B cell (primary cell): ENCODE results near the gene KLRB1. TPM values are rescaled to one million over a fixed set of nuclear protein-coding genes. Genes with fewer than 3 reads are reported as not detected.

ENCODE experiments used
- ATAC-seq: fragments of 200-7000 bp; cut with Tn5 transposase; one replicate; pipeline ENCODE4 v1.10.0; 2021; ENCODE audit warnings: low read depth, mild to moderate bottlenecking, moderate number of reproducible peaks, moderate library complexity
- CTCF ChIA-PET: fragments of 350-600 bp; sonication (Branson Sonifier 250); formaldehyde crosslinking; loops from one replicate; lab custom pipeline; 2021; ENCODE audit warnings: antibody characterized with exemption, inconsistent platforms; lab: Charles Lee
- POLR2A ChIA-PET: fragments of 350-600 bp; sonication (Branson Sonifier 250); formaldehyde crosslinking; loops from one replicate; lab custom pipeline; 2021; ENCODE audit warnings: antibody characterized with exemption; lab: Charles Lee
- DNase-seq: peaks from one replicate; pipeline ENCODE4 v3.0.0; 2013
- H2AFZ ChIP-seq: 2 replicates; pipeline ENCODE4 v1.6.1; 2012; ENCODE audit warnings: mild to moderate bottlenecking, low read depth, low read length; ENCODE audit not compliant: insufficient read depth, poor library complexity, severe bottlenecking
- H3K27ac ChIP-seq, 2 donors: 1 replicate in 1 of 2; 2 replicates in 1 of 2; pipeline ENCODE4 v1.5.1; 2012 to 2013; ENCODE audit warnings: low read length in 2 of 2, mild to moderate bottlenecking in 2 of 2, moderate library complexity in 1 of 2
- H3K27me3 ChIP-seq, 4 experiments: fragments of 200-600 bp in 1 of 4; sonication (generic) in 1 of 4; replicated peaks in 1 of 4; 1 replicate in 2 of 4; 2 replicates in 2 of 4; pipeline versions ENCODE4 v1.6.1 to v1.7.0; 2013 to 2016; ENCODE audit warnings: low read length in 3 of 4, mild to moderate bottlenecking in 2 of 4, mixed read lengths in 1 of 4, moderate library complexity in 1 of 4; ENCODE audit not compliant: insufficient read depth in 4 of 4, control insufficient read depth in 3 of 4; ENCODE audit errors: control extremely low read depth in 1 of 4
- H3K36me3 ChIP-seq, 2 experiments: replicated peaks in 1 of 2; 1 replicate in 1 of 2; 2 replicates in 1 of 2; pipeline versions ENCODE4 v1.6.1 to v1.7.1; 2013; ENCODE audit warnings: low read length in 1 of 2; ENCODE audit not compliant: insufficient read depth in 2 of 2, control insufficient read depth in 1 of 2; ENCODE audit errors: control extremely low read depth in 1 of 2, extremely low read depth in 1 of 2
- H3K4me1 ChIP-seq, 2 donors: fragments of 200-600 bp in 1 of 2; sonication (generic) in 1 of 2; 1 replicate in 1 of 2; 2 replicates in 1 of 2; pipeline versions ENCODE4 v1.5.1 to v1.6.1; 2013 to 2017; ENCODE audit warnings: low read length in 2 of 2; ENCODE audit not compliant: control insufficient read depth in 2 of 2, insufficient read depth in 2 of 2
- H3K4me2 ChIP-seq: replicated peaks from 2 replicates; pipeline ENCODE3; 2012; ENCODE audit warnings: mild to moderate bottlenecking, low read depth, low read length; ENCODE audit not compliant: poor library complexity, severe bottlenecking
- H3K4me3 ChIP-seq, 5 experiments: fragments of 200-600 bp in 1 of 5; sonication (generic) in 1 of 5; 1 replicate in 3 of 5; 2 replicates in 2 of 5; pipeline versions ENCODE4 v1.5.1 to v1.7.0; 2011 to 2016; ENCODE audit warnings: low read length in 4 of 5, mild to moderate bottlenecking in 4 of 5, low read depth in 2 of 5, control low read depth in 1 of 5, moderate library complexity in 1 of 5; ENCODE audit not compliant: insufficient read depth in 1 of 5; ENCODE audit errors: control extremely low read depth in 1 of 5, extremely low read depth in 1 of 5
- H3K79me2 ChIP-seq: fragments of 200-600 bp; sonication (generic); one replicate; pipeline ENCODE4 v1.6.0; 2016; ENCODE audit warnings: low read length; ENCODE audit not compliant: control insufficient read depth, insufficient read depth
- H3K9ac ChIP-seq: fragments of 200-600 bp; sonication (generic); 2 replicates; pipeline ENCODE4 v1.6.1; 2017; ENCODE audit warnings: mild to moderate bottlenecking, low read length, moderate library complexity
- H3K9me3 ChIP-seq, 3 donors: one replicate each; pipeline versions ENCODE4 v1.6.1 to v1.7.1; 2013; ENCODE audit warnings: low read length in 2 of 3; ENCODE audit not compliant: control insufficient read depth in 2 of 3, insufficient read depth in 1 of 3; ENCODE audit errors: control extremely low read depth in 1 of 3
- H4K20me1 ChIP-seq: 2 replicates; pipeline ENCODE4 v1.6.0; 2012; ENCODE audit warnings: mild to moderate bottlenecking, low read length; ENCODE audit not compliant: insufficient read depth, control insufficient read depth, poor library complexity, severe bottlenecking
- H3K27ac Mint-ChIP-seq: one replicate; pipeline ENCODE4 v1.8.0; 2021; ENCODE audit warnings: mixed read lengths
- H3K27me3 Mint-ChIP-seq: one replicate; pipeline ENCODE4 v1.8.0; 2021; ENCODE audit warnings: mixed read lengths
- H3K4me1 Mint-ChIP-seq: one replicate; pipeline ENCODE4 v1.8.0; 2021; ENCODE audit warnings: mixed read lengths
- H3K4me3 Mint-ChIP-seq: one replicate; pipeline ENCODE4 v1.8.0; 2021; ENCODE audit warnings: mixed read lengths
- H3K9me3 Mint-ChIP-seq: one replicate; pipeline ENCODE4 v1.8.0; 2022; ENCODE audit warnings: mixed read lengths; ENCODE audit not compliant: insufficient read depth
- EZH2 ChIP-seq: IDR thresholded peaks from 2 replicates; pipeline ENCODE4 v1.6.1; 2012; ENCODE audit warnings: borderline replicate concordance, low read depth, mild to moderate bottlenecking, moderate library complexity, low read length; ENCODE audit not compliant: insufficient read depth, poor library complexity, severe bottlenecking
- WGBS: methylation state at CpG from one replicate; pipeline ENCODE4 v1.1.5; 2013; ENCODE audit warnings: missing lambda C conversion rate; ENCODE audit not compliant: insufficient coverage; 5-methylcytosine and 5-hydroxymethylcytosine counted together
- intact Hi-C: fragments of 100-400 bp; cut with micrococcal nuclease; formaldehyde crosslinking; loops from one replicate; pipeline ENCODE4 v1.10.0; 2022
- polyA plus RNA-seq: library from polyadenylated mRNA; depleted of rRNA; stranded (reverse); fragments of >200 nt; gene quantifications from 2 replicates; pipeline ENCODE4 v1.2.3, GENCODE V29; 2012
- total RNA-seq, 2 donors: library from RNA; stranded (reverse); fragments of 120-200 nt in 1 of 2; gene quantifications; 1 replicate in 1 of 2; 2 replicates in 1 of 2; pipeline versions ENCODE4 v1.2.3 to v1.2.4, GENCODE V29; 2013 to 2022
- TF ChIP-seq, protein P1 (sequence below): fragments of 200-600 bp; IDR thresholded peaks from one replicate; pipeline ENCODE4 v1.8.0; 2022; ENCODE audit warnings: antibody characterized with exemption, mild to moderate bottlenecking

KLRB1 gene
- total and polyA plus RNA-seq, 2 donors (not counting 1 experiment from before 2014, with no cell fraction given), result 0.12 TPM; not detected in 1

DNA sequence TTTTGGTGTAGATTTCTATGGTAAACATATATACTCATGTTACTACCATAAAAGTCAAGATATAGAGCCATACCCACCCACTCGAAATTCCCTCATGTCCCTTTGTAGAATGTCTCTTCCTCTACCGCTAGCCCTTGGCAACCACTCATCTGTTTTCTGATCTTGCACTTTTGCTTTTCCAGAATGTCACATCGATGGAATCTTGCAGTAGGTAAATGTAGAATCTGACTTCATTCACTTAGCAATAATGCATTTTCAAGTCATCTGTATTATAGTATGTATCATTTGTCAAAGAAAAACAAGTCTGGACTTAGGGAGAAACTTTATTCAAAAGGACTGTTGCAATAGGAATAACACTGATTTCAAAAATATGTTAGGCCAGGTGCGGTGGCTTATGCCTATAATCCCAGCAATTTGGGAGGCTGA is 42.4 kb upstream of the KLRB1 start:
- Histone ChIP-seq H3K4me2 (peak overlapping the region; percentile 94), H3K27me3 (no peaks in the 10 kb centered on the region), H3K79me2 (peaks cover 40% of the 10 kb centered on the region), H4K20me1 (no peaks in the 10 kb centered on the region), H3K4me3 (peak overlapping the region; percentile 72 to 99 (median 83)), H3K9me3 (peaks cover 0 to 5% (median 4%) of the 10 kb centered on the region in 3 donors), H3K4me1 (peaks cover 52 to 54% of the 10 kb centered on the region in 2 donors), H3K36me3 (peaks cover 0 to 20% of the 10 kb centered on the region in 2 experiments), H3K27ac (peak overlapping the region; percentile 92 to 98), H3K9ac (peak overlapping the region; percentile 94), H2AFZ (no peak overlapping the region)
- ChIA-PET POLR2A (interaction anchor here (0.6 to 3.9 kb wide), 10 partner anchors 12 to 93 kb away, joined by 3 to 36 read pairs (median 6); partner anchors contain the start of gene CLEC2D), CTCF (interaction anchor here (0.9 to 4.9 kb wide), 7 partner anchors 14 to 92 kb away, joined by 3 to 48 read pairs (median 5); partner anchors contain the start of gene CLEC2D)
- Mint-ChIP-seq H3K27me3 (no peaks in the 10 kb centered on the region), H3K9me3 (peaks cover 3% of the 10 kb centered on the region), H3K4me3 (peak overlapping the region; percentile 98), H3K4me1 (peaks cover 61% of the 10 kb centered on the region), H3K27ac (peak overlapping the region; percentile 97)
- DNase-seq (peak; percentile 50), ATAC-seq (no peak)
- intact Hi-C loops, result no loop called here
- 0% methylated on average over 1 of the region's 4 CpGs for WGBS
- TF ChIP-seq EZH2, result no peak
- TF ChIP-seq, protein P1, sequence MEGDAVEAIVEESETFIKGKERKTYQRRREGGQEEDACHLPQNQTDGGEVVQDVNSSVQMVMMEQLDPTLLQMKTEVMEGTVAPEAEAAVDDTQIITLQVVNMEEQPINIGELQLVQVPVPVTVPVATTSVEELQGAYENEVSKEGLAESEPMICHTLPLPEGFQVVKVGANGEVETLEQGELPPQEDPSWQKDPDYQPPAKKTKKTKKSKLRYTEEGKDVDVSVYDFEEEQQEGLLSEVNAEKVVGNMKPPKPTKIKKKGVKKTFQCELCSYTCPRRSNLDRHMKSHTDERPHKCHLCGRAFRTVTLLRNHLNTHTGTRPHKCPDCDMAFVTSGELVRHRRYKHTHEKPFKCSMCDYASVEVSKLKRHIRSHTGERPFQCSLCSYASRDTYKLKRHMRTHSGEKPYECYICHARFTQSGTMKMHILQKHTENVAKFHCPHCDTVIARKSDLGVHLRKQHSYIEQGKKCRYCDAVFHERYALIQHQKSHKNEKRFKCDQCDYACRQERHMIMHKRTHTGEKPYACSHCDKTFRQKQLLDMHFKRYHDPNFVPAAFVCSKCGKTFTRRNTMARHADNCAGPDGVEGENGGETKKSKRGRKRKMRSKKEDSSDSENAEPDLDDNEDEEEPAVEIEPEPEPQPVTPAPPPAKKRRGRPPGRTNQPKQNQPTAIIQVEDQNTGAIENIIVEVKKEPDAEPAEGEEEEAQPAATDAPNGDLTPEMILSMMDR, result no peak

DNA sequence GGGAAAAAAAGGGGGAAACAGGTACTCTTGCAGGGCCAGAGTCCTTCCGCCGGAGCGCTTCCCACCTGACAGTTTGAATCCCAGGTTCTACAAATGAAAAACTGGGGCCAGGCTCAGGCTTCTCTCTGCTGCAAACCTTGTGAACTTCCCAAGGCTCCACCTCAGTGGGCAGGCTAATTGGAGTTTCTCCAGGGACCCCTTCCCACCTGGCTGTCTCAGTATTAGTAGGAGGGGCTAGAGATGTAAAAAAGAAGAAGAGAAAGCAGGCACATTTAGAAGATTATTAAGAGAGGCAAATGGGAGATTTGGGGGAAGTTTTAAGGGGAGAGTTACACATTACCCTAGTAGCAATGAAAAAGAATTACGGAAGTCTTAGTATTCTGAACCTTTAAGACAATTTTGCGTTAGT is 41.8 kb upstream of the KLRB1 start:
- H3K4me2 ChIP-seq, result peak overlapping the region; percentile 94

More for the DNA sequence above, 41.8 kb upstream of the KLRB1 start:
- Histone ChIP-seq H3K36me3 (peaks cover 0 to 13% of the 10 kb centered on the region in 2 experiments), H3K4me3 (peak overlapping the region; percentile 72 to 99 (median 83)), H3K4me1 (peaks cover 46 to 48% of the 10 kb centered on the region in 2 donors), H3K9ac (peak overlapping the region; percentile 94), H3K79me2 (peaks cover 34% of the 10 kb centered on the region), H2AFZ (no peak overlapping the region), H3K27ac (peak overlapping the region; percentile 92 to 98), H3K27me3 (no peaks in the 10 kb centered on the region), H3K9me3 (peaks cover 0 to 7% (median 4%) of the 10 kb centered on the region in 3 donors), H4K20me1 (no peaks in the 10 kb centered on the region)
- H3K4me1 Mint-ChIP-seq, result peaks cover 55% of the 10 kb centered on the region
- TF ChIP-seq, protein P1, result no peak
- TF ChIP-seq EZH2, result no peak
- intact Hi-C loops, result loop anchor here (2.0 to 10.0 kb wide), 3 partner anchors 38 to 215 kb away; partner anchors contain the start of genes CLEC2B and CLECL1
- H3K4me3 Mint-ChIP-seq, result peak overlapping the region; percentile 98
- ATAC-seq (peak; percentile 3), DNase-seq (peak; percentile 80)
- no peaks in the 10 kb centered on the region for H3K27me3 Mint-ChIP-seq
- POLR2A ChIA-PET, result interaction anchor here (0.6 to 3.9 kb wide), 4 partner anchors 11 to 94 kb away, joined by 3 to 36 read pairs (median 4); partner anchors contain the start of gene CLEC2D
- peaks cover 3% of the 10 kb centered on the region for H3K9me3 Mint-ChIP-seq
- 0% methylated on average over 3 of the region's 5 CpGs for WGBS
- H3K27ac Mint-ChIP-seq, result peak overlapping the region; percentile 86
- CTCF ChIA-PET, result interaction anchor here (1.5 to 4.9 kb wide), 3 partner anchors 13 to 19 kb away, joined by 5 to 48 read pairs (median 5); partner anchors contain the start of gene CLEC2D
